Amniotic stem cell (primary cell): Measurements from ENCODE around the gene TIMM22.
A peak's percentile ranks its signal among the peaks of the same experiment; 100 is the strongest.
"Not testable (repeated sequence)": the region's sequence is repeated elsewhere in the genome, so short reads cannot be mapped to it uniquely, and the experiment has no call there.

Experiments used
- DNase-seq: peaks from one replicate; lab custom pipeline; 2025; lab: John Stamatoyannopoulos, UW

The TIMM22 gene

DNA sequence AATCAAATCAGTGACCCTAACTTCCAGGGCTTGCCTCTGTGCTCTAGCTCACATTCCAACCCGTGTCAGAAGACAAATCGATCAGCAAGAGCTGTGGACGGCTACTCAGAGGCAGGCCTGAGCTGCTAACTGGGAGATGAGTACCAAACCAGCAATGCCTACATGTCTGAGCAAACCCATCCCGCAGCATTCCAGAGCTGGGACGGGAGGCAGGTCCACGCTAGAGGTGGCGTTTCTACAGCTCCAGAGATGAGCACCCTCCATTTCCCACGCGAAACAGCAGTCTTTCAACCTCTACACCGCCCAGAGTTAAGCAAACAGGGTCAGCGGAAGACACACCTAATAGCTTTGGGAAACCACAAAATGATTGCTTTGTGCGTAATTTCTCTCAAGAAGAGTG is 23.9 kb upstream of the TIMM22 start:
- DNase-seq, result no peak

DNA sequence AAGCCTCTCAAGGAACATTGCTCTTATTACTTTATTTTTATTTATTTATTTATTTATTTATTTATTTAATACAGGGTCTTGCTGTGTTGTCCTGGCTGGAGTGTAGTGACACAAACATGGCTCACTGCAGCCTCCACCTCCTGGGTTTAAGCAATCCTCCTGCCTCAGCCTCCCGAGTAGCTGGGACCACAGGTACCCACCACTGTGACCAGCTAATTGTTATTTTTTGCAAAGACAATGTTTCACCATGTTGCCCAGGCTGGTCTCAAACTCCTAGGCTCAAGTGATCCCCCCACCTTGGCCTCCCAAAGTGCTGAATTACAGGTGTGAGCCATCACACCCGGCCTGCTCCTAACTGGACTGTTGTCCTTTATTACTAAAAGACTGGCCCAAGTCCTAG is 22.2 kb upstream of the TIMM22 start:
- DNase-seq, result not testable (repeated sequence)

DNA sequence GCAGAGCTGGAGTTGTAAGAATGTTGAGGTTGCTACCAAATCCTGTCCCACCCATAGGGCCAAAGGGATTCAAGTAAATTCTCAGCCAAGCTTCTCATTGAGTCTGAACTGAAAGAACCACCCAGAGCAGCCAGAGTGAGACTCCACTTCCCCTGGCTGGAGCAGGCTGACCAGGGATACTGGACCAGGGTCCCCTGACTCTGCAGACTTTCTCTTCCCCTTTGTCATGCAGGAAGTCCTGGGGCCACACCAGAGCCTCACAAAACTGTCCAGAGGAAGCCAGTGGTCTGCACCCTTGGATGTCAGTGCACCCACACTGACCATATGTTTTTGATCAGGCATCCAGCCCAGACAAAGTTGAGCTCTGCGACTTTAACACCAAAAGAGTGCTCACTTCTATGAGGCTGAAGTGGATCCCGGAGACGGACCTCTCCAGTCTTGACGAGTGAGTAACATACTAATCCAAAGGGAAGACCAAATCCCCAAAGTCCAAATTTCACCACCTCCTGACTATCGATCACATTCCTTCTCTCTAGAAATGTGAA is 21.5 kb upstream of the TIMM22 start:
- no peak for DNase-seq

DNA sequence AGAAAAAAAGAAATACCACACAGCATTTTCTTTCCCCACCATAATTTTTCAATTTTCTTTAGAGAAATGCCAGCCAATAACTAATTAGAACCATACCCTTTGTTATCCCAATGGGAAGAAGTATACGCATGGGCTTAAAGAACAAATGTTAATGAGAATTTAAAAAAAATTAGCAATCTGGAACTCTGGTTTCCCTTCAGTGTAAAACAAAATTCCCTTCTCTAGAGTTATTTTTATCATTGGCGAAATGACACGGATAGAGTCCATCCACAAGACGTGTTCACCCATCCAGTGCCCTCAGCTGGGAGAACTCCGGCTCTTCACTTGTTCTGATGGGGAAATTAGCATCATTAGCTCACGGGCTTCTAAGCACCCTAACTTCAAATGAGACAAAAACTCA is 20.6 kb upstream of the TIMM22 start:
- DNase-seq, result no peak

DNA sequence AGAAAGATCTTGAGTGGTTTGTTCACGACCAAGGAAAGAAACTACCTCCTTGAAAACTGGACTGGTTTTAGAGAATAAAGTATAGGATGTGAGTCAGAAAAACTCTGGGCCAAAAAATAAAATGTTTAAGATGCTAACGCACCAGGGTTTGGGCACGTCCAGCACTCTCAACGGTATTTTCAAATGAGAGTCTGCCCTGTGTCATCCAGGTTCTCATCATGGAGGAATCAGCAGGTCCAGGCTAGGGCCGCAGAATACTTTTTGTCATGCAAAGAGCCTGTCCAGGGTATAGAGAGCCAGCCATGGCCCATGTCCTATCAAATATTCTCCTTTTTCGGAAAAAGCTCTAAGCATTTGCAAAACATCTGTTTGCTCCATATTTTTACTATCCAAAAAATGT is 19.8 kb upstream of the TIMM22 start:
- DNase-seq, result no peak

DNA sequence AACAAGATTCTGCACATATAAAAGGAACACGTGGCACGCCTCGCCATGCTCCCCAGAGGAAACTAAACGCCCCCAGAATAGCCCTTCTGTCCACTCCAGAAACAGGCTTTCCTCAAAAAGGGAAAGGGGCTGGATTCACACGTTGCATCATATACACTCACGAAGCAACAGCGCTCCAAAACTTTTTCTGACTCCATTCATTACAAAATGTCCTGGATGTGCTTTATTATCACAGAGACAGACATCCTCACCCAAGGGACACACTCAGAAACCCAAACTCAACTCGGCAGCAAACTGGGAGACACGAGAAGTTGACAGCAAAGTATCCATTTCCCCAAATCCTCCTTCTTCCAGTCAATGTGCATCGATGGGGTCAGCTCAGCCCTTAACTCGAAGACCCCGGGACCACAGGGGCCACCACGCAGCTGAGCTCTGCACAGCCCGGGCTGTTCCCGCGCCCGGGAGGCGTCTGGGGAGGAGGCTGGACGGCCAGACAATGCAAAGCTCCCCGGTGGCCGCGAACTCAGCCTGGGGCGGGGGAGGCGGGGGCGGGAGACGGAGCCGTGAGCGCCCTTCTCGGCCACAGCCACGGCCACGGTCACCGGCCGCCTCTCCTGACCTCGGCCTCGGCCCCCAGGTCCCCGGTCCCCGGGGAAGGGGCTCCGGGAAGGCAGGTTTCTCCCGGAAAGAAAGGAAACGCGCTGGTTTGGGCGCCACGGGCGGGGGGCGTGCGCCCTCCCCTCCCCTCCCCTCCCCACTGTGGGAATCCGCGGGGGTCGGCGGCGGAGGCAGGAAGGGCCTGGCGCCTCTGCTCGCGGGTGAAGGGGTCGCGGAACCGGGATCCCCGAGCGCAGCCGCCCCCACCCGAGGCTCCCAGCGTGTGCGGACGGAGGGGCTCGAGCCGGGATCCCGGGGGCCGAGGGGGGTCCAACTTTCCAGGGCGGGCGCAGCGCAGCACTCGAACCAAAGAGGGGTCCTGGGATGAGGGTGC is 18.5 kb upstream of the TIMM22 start:
- DNase-seq, result no peak

DNA sequence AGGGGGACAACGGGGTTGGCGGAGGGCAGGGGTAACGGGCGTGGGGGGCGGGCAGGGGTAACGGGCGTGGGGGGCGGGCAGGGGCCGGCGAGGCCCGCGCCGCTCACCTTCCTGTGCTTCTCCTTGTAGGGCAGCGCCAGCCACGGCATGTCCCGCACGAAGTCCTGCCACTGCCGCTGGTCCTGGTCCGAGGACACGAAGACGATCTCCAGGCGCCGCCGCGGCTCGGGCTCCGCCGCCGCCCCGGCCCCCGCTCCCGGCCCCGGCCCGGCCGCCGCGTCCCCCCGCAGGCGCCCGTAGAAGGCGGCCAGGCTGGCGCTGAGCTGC is 17.8 kb upstream of the TIMM22 start:
- no peak for DNase-seq

DNA sequence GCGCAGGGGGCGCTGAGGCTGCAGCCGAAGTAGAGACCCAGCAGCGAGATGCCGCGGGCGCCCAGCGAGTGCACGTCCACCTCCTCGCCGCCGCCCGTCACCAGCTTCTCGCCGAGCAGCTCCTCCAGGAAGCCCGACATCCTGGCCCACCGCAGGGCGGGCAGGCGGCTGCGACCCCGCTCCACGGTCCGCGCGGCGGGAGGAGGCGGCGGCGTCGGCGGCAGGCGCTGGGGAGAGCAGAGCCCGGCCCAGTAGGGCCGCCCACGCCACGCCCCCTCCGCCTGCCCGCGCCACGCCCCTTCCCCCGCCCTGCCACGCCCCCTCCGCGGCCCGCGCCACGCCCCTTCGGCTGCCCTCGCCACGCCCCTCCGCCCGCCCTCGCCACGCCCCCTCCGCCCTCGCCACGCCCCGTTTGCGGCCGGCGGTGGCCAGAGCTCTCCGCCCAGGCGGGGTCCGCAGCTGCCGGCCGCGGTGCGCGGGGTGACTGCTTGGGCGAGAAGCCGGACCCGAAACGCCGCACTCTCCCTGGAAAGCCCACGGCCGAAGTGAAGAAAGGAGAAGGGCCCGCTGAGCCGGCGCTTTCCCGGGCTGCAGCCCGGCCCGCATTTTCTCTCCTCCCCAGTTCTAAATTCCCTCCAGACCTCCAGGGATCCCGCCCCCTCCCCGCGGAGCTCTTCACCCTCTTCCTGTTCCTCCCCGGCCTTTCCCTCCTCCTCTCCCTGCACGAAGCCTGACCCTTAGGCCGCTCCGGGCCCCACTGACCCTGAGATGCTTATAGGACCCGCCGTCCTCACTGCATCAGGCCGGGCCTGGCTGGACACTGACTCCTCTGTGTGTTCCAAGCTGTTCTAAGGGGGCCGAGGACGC is 17.2 kb upstream of the TIMM22 start, which contains the start of gene NXN:
TSS of gene NXN (minus strand) at position 238 of the 867 bp plus-strand sequence.
- peak; percentile 51 for DNase-seq

DNA sequence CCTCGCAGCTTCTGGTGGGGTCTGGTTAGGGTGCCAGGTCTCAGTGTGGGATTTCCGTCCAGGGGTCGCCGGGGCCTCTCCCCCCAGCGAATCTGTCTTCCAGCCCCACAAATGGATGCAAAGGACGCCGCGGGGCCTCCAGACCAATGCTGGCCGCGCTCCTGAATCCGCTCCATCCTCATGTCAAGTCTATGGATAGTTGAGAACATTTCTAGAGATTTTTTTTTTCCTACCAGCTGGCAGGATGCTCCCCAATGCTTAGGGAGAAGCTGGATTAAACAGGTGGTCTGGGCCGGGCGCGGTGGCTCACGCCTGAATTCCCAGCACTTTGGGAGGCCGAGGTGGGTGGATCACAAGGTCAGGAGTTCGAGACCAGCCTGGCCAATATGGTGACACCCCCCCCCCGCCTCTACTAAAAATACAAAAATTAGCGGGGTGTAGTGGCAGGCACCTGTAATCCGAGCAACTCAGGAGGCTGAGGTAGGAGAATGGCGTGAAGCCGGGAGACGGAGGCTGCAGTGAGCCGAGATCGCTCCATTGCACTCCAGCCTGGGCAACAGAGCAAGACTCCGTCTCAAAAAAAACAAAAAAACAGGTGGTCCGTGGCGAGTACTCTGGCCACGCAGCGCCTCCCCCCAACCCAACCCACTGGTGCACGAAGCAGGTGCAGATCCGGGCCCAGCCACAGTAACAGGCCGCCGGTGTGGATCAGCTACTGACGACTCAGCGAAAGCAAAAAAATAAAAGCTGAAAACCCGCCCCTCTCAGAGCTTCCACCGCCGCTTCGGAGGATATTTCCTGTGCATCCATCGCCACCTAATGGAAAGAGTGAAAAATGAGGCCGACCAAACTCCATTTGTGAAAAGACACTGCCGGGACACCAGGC is 16.3 kb upstream of the TIMM22 start:
- peak; percentile 92 for DNase-seq

DNA sequence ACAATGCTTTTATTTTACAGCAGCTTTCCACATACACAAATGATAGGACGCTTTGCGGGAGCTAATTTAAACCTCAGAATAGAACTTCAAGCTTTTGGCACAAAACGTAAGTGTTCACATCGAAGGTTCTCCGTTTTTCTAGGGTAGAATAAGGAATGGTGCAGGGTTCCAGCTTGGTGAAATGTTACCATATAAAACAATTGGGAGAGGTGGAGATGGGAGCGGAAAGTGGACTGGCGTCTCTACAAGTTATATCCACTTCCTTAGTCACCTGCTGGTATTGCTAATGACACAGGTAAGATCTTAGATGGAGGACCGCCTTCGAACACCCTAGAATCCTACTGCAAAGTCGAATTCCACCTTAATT is 15.7 kb upstream of the TIMM22 start:
- DNase-seq, result no peak

DNA sequence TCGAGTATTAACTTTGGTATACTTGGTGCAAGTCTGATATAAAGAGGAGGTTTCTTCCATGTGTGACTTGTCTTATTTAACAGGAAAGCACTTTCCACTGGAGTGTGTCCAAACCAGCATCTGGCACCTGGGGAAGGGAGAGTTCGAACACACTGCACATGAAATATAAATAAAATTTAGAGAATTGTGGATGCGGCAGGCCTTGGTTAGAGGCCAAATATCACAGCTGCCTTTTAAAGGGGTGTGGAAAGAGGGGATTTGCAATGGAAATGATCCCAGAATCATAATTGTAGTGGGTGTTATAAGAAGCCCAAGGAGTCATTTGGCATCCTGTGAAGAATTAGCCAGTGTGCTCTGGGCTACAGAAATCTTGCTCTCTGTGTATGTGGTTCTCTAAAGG is 13.0 kb upstream of the TIMM22 start:
- DNase-seq, result no peak

DNA sequence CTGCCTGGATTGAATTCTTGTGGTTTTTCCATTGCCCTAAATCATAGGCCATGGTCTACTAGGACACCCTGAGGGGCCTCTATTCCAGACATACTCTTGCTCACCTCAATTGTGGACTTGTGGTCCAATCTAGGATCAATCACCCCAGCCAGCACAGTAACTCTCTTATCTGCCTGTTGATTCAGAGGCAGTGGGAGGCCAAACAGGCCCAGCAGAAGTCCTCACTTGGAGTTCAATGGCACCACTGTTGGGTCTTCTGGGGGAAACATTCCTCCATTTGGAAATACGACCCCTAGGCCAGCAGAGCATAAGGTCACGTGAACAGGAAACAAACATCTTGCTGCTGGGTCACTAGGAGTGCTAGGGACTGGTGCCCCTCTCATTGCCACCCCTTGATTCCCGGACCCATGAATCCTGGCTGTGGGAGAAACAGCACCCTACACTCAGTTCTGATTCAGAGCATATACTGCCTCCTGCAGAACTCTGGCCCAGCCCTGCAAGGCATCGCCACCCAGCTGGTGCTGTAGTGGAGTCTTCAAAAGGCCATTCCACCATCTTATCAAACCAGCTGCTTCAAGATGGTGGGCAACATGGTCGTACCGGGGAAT is 10.5 kb upstream of the TIMM22 start:
- no peak for DNase-seq

DNA sequence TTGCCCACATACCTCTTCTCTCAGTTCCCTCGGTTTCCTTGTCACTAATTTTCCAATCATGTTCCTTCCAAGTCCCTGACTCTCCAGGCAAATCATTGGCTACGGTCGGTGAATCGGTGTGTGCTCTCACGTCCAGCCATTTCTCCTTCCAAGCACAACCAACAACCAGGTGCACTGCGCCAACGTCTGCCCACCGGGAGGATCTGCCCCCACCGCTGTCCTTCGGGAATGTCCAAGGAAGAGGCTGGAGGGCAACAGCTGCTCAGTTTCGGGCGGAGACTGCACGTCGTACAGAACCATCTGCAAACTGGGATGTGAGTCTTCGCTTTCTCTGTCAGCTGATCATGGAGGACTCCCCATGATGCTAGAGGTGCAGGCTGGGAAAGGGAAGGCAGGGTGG is 9.0 kb upstream of the TIMM22 start:
- no peak for DNase-seq

DNA sequence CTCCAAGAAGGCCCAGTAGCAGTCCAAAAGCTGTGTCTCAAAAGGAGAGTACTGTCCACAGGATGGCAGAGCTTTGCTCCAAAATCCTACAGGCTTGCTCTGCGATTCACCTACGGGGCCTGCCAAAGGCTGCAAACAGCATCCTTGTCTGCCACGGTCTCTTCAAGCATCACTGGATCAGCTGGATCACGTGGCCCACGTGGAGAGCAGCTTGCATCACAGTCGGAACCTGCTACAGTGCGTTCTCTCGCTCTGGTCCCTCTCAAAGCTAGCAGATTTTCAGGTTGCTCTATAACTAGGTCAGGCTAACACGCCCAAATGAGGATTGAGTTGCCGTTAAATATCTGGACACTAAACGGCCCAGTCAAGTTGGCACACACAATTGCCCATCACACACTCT is 8.4 kb upstream of the TIMM22 start:
- no peak for DNase-seq

DNA sequence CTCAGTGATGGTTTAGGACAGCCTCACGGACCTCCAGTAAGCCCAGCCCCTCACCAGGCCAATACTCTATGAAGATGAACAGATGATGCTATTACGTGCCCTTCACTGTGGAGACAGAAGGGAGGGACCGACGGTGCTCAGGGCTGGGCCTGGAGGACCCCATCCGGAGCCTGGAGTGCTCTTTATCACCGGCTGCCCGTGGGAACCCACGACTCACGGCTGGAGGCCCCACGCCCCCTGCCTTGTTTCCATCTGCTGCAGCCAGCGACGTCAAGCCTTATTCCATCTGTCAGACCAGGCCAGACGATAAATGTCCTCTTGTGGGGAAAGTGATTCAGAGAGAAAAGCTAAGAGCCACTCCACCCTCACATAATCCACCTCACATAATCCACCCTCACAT is 4.0 kb upstream of the TIMM22 start:
- no peak for DNase-seq

DNA sequence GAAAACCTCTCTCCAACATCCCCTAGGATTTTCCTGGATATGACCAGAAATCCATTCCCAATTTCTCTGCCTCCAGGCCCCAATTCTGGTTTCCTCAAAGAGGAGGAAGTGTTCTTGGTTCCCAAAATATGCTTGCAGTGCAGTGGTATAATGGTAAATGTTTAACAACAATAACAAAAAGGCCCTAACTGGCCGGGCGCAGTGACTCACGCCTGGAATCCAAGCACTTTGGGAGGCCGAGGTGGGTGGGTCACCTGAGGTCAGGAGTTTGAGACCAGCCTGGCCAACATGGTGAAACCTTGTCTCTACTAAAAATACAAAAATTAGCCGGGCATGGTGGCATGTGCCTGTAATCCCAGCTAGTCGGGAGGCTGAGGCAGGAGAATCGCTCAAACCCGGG is 1.6 kb upstream of the TIMM22 start:
- not testable (repeated sequence) for DNase-seq

DNA sequence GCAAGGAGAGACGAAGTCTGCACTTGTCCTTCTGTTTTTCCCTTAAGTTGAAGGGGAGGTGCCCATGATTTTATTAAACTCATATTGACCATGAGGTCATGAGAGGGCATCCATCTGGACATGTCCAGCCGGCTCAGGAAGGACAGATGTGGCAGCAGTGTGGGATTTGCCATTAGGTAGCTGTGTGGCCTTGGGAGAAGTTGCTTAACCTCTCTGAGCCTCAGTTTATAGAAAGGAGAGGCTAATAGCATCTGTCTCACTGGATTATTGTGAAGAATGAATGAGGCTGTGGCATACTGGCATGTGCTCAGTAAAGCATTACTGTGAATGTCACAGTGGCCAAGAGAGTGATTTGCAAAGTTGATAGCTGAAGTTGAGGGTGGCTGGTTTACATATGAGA is 1.2 kb downstream of the TIMM22 start:
- DNase-seq, result no peak

DNA sequence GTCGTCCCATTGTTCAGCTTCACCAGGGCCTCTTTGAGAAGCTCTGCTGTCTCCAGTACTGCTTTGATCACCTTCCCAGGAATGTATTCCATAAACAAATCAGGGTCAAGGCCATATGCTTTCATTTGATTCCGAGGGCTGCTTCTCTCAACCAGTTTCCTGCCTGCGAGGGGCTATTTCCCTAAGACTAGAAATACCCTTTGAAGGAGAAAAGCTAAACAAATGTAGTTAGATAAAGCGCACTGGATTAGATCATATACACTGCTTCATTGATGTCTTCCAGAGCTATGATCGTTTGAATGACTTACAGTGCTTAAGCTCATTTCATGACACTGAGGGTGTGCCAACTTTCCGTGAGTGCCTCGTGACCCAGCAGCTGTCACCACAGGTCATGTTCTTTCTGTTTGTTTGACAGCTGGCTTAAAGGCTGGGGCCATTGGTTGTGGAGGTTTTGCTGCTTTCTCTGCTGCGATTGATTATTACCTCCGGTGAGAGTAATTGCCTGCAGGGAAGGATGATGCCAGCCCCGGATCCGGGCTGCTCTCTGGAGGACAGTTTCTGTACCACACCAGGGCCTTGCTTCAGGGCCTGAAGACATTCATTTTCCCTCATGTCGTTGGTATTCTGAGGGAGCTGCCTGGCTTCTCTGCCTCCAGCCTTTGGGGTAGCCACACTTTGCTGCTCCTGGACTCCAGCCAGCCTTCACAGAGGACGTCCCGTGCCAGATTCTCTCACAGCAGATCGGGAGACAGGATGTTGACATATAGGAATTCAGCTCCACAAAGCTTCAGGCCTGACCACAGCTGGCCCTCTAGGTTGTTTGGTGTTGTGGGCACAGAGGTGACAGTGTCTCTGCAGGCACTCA is 3.9 kb downstream of the TIMM22 start:
- DNase-seq, result no peak

DNA sequence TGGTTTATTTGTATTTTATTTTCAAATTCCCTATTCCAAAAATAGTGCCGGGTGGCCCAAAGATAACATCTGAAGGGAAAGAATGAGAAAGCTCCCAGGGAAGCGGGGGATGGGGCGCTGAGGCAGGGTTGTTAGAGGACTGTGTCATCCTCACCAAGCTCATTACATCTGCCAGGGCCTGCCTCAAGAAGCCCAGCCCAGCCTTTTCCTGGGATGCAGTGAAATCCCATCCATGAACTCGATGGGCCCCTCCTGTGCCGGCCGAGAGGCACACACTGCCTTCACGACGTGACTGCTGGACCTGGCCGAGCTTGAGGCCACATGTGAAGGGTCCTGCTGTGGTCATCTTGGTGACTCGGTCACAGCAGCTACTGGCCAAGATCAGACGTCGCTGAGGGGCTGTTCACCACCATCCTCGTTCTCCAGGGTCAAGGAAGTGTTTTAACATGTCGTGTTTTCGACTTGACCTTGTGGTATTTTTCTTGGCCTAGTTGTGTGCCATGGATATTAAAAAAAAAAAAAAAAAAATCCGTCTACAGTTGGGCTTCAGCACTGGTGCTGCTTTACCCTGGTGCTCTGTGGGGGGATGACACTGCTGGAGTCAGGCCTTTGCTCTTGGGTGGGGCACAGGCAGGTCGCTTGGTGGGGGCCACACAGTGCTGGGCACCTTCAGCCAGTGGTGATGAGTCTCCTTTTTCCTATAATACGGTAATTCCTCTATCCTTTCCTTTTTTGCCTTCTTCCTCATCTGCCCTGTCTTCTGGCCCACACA is 4.9 kb downstream of the TIMM22 start:
- DNase-seq, result no peak

DNA sequence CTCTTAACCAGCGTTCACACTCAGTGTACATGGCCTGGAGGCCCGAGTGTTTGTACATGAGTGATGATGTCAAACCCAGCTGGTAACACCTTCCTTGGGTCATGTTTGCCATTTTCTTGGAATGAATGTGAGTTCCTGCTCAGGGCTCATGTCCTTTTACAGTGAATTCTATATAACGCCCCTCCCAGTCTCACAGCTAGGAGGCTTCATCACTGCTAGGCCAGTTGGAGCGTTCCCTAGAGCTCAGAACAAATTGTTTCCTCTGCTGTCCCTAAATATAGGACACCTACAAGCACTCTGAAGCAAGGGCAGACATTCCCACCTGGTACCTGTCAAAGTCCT is 5.5 kb downstream of the TIMM22 start:
- DNase-seq, result no peak
